H4 (cell line): ENCODE measurements around the gene CEP76. TPM values are rescaled to one million over a fixed set of nuclear protein-coding genes. Genes with fewer than 3 reads are reported as not detected.

Experiments
- DNase-seq: peaks from one replicate; pipeline ENCODE4 v3.0.0-alpha.2; 2015; ENCODE audit warnings: low spot score
- total RNA-seq: library from RNA; depleted of rRNA; stranded (reverse); fragments of >200 nt; shearing (Covaris generic); gene quantifications from 2 replicates; pipeline ENCODE4 v1.2.3, GENCODE V29; 2014; rRNA removed

CEP76 gene, protein sequence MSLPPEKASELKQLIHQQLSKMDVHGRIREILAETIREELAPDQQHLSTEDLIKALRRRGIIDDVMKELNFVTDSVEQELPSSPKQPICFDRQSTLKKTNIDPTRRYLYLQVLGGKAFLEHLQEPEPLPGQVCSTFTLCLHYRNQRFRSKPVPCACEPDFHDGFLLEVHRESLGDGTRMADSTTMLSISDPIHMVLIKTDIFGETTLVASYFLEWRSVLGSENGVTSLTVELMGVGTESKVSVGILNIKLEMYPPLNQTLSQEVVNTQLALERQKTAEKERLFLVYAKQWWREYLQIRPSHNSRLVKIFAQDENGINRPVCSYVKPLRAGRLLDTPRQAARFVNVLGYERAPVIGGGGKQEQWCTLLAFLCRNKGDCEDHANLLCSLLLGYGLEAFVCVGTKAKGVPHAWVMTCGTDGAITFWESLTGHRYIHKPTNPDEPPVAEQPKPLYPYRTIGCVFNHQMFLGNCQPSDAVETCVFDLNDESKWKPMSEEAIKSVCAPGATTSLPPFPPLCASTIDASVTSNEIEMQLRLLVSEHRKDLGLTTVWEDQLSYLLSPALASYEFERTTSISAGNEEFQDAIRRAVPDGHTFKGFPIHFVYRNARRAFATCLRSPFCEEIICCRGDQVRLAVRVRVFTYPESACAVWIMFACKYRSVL
- total RNA-seq = 12.3 and 13.2 TPM in 2 replicates

DNA sequence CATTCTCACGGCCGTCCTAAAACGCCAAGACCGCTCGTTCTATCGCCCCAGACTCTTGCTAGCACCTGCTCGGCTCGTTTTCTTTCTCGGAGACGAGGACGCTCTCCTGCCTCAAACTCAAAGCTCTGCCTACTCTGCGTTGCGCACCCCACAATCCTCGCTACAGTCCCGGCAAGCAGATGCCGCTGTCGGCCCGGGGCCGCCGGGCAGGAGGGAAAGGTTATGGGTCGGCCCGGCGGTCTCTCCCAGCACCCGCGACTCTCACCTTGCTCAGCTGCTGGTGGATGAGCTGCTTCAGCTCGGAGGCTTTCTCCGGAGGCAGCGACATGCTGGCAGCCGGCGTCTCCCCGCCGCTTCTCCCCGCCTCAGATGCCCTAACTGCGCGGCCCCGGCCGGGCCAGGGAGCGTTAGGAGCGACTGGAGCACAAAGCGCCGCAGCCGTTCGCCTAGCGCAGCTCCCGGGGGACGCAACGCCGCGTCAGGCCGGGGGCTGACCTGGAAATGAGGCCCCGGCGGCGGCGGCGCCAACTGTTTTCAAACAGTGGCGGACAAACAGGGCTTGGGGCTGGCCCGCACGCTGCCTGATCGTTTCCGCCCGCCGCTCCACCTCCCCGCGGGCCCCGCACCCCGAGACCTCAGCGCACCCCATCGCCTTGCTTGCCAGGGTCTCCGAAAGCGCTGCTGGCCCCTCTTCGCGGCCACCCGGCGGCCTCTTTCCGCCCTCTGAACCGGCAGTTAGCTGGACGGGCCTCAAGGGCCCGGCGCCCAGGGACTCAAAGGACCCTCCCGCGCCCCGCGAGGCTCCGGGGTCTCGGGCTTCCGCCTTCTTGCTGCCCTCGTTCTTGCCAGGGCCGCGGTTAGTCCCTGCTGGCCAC is at the start of gene CEP76, which contains the start of gene PSMG2:
CEP76 (minus strand) TSS at position 503 of the 875 bp plus-strand sequence; CDS start at position 328, 175 bp downstream.
PSMG2 (plus strand) TSS at position 822 of the 875 bp plus-strand sequence. CDS start 66 bp downstream, outside the sequence.
- peak; percentile 62 for DNase-seq

DNA sequence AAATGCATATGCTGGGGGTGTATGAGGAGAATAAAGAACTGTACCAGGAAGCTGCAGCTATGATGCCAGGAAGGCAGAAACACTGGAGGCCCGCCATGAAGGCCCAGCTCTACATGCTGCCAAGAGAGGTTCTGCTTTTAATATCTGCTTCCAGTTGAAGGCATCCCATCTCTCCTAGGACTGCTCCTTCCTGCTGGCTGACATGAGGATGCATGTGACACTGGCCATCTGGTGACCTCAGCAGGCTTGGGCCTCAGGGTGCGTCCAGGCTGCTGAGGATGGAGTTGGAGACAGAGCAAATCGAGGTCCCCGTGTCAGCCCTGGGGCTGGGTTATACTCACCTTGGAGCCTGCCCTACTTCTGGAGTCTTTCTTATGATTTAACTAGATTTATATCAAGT is 49.4 kb upstream of the CEP76 start:
- DNase-seq = no peak

DNA sequence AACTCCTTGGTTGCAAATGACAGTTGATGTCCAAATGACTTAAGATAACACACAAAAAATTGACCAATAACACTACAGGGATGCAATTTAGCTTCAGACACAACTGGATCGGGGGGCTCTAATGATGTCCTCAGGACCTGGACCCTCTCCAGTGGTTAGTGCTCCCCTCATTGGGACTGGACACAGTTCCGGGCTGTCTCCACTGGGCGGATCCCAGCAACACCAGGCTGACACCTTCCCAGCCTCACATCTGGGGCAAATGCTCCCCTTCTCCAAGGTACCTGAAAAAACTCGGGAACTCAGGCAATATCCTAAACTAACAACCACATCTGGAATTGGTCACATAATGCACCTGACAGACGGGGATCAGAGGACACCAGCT is 49.0 kb upstream of the CEP76 start:
- DNase-seq = no peak

DNA sequence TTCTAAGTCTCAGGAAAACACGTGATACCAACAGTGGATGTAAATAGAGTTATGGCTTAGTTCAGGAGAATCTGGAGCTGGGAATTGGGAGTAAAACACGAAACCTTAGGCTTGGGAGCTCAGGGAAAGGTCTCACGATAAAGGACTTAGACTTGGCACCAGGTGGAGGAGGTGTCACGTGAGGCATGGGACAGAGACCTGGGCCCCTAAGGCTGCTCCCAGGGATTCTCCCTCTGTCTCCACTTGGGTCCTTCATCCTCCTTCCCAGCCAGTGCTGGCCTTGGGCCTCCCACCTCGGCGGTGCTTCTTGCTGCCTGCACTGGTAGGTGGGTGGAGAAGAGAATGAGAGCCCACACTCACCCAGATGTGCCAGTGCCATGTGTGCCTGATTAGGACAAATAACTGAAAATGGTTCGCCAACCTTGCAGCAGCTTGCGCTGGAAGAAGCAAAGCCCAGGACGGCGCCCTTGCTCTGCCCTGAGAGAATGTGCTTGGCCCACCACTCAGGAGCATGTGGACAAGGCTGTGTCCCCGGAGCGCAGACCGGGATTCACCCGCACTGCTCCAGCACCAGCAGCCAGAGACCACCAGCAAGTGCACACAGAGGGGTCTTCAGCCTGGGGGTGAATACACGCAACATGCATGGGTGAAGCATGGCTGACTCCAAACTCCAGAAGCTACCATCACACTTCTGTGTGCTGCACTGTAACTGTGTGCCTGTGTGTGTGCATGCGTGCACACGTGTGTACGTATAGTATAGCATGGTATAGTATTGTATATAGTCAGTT is 48.4 kb upstream of the CEP76 start:
- no peak for DNase-seq

DNA sequence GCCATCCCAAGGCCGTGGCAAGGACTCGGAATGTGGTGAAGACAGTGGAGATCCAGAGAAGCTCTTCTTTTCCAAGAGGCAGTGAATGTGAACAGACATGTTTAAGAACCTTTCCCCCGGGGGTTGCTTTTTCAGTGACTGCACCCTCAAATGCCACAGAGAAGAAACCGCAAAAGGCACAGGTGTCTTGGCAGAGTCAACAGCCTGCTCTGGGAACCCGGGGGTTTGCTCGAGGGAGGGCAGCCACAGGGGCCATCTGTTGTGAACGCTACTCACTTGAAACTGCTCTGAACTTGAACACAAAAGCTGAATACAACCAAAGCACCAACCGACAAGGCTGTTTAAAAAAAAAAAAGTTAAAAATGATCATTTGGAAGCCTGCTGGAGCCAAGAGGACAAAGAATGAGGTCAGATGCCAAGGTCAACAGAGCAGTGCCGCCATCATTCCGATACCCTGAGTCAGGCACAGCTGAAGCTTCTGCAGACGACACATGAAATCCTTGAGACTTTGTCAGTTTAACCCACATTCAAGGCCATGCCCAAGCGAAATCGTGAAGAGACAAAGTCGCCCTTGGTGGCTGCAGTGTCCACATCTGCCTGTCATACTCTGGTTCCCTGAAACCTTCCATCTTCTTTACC is 47.7 kb upstream of the CEP76 start:
- DNase-seq = no peak

DNA sequence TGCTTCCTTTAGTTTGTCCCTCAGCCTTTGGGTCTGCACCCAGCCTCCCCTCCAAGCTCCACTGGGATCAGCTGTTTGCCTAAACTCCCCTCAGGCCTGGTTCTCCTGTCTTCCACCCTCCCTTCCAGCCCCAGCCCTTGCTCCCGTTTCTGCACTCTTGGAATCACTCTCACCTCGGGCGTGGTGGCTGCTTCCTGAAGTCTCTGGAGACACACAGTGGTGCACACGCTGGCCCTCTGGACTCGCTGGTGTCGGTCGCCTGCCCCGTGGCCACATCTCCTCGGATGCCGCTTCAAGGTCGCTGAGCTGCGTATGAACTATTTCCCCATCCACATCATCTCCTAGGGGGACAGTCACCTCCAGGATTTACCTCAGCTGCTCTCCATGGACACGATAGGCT is 46.6 kb upstream of the CEP76 start:
- no peak for DNase-seq

DNA sequence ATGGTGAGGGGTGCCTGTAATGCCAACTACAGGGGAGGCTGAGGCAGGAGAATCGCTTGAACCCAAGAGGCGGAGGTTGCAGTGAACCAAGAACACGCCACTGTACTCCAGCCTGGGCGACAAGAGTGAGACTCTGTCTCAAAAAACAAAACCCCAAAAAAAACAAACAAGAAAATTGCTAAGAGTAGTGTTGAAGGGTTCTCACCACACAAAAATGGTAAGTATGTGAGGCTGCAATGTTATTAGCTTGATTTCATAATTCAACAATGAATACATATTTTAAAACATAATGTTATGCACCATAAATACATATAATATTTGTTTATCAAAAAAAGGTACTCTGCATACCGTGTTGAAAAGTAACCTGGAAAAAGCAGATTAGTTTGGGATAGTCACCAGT is 46.1 kb upstream of the CEP76 start:
- no peak for DNase-seq

DNA sequence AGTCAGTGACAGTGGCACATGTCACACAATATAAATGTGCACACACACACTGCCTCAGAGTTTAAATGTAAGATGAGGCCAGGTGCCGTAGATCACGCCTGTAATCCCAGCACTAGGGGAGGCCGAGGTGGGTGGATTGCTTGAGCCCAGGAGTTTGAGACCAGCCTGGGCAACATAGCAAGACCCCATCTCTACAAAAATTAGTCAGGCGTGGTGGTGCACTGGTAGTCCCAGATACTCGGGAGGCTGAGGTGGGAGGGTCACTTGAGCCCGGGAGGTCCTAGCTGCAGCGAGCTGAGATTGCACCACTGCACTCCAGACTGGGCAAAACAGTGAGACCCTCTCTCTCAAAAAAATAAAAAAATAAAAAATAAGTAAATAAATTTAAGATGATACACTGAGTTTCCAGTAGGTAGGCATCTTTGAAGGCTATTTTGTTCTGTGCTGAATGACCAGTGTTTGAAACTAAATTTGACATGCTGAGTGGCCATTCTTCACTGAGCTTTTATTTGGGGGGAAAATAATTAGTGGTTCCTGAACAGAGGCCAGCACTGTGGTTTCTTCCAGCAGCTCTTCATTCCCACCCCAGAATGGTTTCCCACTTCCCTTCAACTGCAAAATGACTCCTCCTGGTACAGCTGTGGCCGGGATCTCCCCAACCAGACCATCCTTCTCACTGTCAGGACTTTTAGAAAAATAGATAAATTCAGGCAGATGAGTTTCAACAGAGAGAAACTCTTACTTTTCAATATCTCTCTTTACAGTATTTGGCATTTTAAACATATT is 45.2 kb upstream of the CEP76 start:
- DNase-seq = no peak

DNA sequence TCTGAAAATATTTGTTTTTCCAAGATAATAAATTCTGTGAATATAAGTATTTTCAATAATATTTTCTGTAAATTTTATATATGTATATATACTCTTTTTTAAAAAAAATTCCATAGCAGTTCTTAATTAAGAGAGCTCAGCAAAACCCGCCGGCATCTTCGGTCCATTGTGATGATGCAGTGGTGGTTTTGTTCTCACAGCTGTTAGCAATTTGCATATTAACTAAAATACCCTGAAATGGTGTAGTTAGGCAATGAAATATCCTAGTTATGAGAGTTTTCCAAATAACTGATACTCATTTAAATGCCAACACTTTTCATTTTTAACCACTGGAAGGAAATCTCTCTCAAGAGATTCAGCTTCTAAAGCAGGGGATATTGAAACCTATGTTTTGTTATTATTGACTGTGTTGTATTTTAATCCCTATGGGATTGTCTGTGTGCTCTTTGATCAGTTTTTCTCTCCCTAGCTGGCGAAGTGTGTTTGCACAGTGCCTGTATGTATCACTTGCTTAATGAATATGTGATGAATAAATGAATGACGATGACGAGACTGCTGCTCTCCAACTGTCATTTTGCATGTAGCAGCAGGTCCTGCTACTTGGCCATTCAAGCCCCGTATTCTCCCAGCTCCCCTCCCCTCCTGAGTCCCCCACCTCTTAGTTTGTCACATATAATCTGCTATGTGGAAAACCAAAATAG is 42.7 kb upstream of the CEP76 start:
- DNase-seq = no peak

DNA sequence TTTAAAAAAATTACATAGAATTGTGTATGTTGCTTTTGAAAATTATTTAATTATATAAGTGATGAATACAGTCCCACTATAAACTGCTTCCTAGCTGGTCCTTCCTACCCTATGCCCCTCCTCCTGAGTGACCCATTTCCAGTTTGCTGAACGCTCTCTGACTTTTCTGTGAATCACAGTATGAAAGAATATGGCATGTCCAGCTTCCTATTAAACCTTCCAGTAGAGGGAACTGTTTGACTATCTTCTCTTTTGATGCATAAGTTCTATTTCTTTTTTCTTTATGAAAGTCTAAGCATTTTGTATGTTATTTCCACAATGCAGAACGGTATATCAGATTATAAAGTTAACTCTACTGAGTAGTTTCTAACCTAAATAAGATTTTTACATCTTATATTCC is 41.6 kb upstream of the CEP76 start:
- DNase-seq = peak; percentile 54

DNA sequence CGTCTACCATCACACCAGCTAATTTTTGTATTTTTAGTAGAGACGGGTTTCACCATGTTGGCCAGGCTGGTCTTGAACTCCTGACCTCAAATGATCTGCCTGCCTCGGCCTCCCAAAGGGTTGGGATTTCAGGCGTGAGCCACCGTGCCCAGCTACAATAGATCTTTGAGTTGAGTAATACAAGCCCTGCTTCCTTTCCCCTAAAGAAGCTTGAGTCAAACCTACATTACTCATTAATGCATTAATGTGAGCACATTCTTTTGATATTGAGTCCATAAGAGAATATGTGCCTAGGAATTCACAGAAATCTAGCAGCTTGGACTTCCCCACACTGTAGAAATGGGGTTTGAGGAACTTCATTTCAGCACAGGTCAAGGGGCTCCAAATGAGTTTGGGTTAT is 39.9 kb upstream of the CEP76 start:
- no peak for DNase-seq

DNA sequence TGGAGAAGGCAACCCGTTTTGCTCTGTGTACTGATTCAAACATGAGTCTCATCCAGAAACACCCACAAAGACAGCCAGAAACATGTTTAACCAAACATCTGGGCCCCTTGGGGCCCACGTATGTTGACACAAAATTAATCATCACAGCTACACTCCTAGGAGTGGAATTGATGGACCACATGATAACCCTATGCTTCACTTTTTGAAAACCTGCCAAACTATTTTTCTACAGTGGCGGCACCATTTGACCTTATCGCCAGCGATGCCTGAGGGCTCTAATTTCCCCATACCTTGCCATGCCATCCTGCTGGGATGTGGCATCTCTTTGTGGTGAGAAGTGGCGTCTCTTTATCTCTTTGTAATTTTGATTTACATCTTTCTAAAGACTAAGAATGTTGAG is 38.8 kb upstream of the CEP76 start:
- peak; percentile 58 for DNase-seq

DNA sequence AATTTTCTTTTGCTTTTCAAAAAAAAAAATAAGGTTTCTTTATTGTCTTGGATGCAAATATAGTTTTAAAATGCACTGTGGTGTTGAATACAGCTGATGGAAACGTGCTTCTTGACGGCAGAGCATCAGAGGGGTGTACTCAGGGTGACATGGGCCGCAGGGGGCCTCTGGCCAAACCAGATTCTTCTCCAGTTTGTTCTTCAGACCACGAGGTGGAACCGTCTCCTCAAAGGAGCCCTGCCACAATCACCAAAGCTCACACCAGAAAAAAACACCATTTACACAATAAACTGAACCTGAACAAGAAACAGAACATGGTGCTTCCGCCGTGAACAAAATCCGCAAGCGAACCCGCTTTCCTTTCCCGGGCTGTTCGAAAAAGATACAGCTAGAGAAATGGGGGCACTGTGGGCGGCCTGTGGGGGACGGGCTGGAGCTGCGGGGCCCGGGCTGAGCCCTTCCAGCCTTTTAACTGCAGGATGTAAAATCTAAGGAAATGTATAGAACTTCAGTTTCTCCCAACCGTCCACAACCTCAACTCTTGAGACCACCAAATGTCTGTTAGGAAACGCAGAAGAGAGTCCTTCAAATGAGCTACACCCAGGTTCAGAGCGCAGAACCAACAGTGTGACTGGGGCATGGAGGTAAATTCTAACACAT is 34.9 kb upstream of the CEP76 start:
- DNase-seq = no peak

DNA sequence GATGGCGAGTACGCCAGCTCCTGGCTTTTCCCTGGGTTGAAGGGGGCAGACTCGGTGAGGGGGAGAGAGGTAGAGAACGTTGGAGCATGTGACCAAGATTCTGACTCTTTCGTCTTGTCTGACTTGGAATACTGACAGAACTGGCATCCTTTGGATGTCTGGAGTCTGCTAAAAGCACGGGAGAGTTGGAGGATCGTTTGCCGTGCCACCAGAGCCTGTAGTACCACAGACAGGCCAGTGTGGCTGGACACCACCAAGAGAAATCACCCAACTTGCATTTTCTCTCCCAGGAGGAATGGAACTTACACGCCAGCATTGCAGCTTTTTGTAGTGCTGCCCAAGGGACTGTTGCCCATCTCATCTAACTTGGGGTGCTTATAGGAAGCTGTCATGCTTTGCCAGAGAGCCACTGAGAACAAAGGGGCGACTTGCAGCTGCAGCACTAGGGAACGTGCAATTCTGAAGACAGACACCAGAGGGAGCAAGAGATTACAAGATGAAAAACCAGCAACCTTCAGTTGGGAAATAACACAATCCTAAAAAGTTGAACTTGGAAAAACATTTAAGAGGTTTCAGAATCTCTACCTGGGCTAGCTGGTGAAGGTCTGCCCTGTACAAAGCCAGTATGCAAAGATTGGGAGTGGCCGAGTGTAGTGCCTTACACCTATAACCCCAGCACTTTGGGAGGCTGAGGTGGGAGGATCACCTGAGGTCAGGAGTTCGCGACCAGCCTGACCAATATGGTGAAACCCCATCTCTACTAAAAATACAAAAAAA is 24.4 kb upstream of the CEP76 start:
- DNase-seq = peak; percentile 47

DNA sequence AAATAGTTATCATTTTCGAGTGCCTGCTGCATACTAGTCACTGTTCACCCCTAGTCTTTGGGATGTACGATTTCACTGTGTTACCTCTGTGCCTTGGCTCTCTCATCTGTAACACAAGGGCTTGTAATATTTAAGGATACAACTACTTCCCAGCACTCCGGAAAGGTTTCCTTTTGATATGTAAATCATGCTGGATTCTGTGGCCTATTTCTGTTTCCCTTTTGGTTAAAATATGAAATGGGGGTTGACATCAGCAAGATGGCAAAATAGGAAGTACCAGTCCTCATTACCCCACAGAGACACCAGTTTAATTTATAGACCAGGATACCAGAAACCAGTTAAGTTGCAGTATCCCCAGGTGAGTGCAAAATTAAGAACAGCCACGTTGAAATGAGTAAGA is 23.8 kb upstream of the CEP76 start:
- no peak for DNase-seq

DNA sequence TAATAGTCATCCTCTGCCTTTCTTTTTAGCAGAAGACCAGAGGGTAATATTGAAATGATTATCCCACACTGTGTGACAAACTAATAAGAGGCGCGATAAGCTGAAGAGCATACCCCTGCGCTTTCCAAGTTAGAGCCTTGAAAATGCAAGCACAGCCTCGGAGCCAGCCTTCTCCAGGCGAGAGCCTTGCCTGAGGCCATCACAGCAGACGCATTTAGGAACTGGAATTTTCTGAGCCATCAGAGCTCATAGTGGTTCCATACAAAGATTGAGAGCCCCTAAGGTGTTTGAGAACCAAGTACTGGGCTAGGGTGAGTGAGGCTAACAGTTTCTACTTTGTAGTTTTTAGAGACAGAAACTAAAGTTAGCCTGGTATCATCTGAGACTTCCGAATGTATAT is 20.2 kb upstream of the CEP76 start:
- DNase-seq = no peak

DNA sequence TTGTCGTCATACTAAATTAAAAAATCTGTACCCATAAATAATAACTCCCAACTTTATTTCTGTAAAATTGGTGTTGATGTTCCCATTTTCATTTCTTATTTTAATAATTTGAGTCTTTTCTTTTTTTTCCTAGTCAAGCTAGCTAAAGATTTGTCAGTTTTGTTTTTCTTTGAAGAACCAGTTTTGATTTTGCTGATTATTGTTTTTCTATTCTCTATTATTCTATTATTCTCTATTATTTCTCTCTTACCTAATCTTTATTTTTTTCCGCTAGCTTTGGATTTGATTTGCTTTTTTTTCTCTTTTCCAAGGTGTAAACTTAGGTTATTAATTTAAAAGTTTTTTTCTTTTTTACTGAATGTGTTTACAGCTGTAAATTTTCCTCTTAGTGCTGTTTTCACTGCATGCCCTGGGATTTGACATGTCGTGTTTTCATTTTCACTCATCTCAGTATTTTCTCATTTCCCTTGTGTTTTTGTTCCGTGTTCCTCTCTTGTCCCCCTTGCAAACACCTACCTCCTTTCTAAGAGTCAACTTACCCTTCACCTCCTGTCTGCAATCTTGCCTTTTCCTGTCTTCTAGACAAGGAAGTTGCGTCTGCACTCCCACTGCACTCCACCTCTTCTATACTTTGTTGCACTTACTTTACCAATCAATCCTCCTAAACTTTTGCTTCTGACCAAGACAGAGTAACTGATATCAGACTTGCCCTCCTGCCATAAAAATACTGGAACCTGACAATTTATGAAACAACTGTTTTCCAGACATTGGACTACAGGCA is 19.2 kb upstream of the CEP76 start:
- DNase-seq = no peak
